ENCODE results near the gene KRTAP10-12. TPM values are rescaled to one million over a fixed set of nuclear protein-coding genes. Genes with fewer than 3 reads are reported as not detected.

KRTAP10-12 gene

DNA sequence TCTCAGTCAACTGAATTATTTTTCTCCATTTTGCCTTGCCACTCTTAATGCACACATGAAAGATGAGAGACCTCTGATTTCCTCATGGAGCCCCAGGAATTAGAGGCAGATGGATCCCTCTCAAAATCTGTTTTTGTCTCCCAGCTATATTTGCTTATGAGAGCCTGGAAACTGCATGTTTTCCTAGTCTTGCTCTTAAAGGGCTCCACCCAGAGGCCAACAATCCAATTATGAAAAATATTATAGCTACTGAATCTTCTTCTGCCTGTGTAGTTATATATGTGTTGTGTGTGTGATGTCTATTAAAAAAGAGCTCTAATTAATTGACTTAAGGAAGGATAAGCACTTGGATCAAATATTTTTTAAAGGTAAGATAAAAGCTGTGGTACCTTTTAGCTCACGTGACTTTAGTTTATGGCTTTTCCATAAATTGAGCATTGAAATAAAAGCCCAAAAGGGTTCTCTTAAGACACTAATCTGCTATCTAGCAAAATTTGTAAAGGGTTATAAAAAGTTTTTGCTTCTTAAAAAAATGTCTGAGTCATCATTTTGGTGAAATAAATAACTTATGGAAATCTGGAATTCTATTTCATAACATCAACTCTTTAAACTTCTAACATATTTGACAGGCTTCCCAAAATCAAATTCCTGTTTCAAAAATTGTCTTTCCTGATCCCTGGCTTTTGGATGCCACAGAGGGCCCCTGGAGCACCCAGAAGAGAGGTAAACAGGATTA lies 45.6 kb downstream of the KRTAP10-12 start:
- Histone ChIP-seq H3K4me3 (ENCODE audit: low read length) (no peak overlapping the region), H3K9me3 (replicated peaks; ENCODE audit: low read length) (peaks cover 20% of the 10 kb centered on the region), H3K9ac (ENCODE audit: low read depth, low read length) (no peak overlapping the region), H3K27me3 (ENCODE audit: control insufficient read depth, insufficient read depth, low read length) (peaks cover 37% of the 10 kb centered on the region), H3K4me1 (ENCODE audit: control insufficient read depth, insufficient read depth, low read length) (no peaks in the 10 kb centered on the region), H3K4me2 (ENCODE audit: low read length) (no peak overlapping the region), H3K36me3 (ENCODE audit: insufficient read depth, low read length) (no peaks in the 10 kb centered on the region)

Small RNA genes lying within 50 kb of the gene (small RNA-seq; reads per million reads assigned to genes)
- gene KRTAP12-6P = not detected

Data from skeletal muscle satellite cell (primary cell).